GM12864 (cell line): Measurements from ENCODE around the gene DIAPH3.

Experiments
- DNase-seq: peaks from one replicate; pipeline ENCODE4 v3.0.0-alpha.2; 2011; ENCODE audit warnings: low read depth
- H3K4me3 ChIP-seq: 2 replicates; pipeline ENCODE4 v1.5.1; 2011; ENCODE audit warnings: mild to moderate bottlenecking, low read depth, low read length, control low read depth
- CTCF ChIP-seq: IDR thresholded peaks from 2 replicates; pipeline ENCODE4 v1.5.1; 2011; ENCODE audit warnings: low read depth, mild to moderate bottlenecking, moderate library complexity, low read length, control low read depth, inconsistent platforms; ENCODE audit errors: missing control alignments

The DIAPH3 gene

GRCh38 chr13:59746291-59746962 is 417.3 kb downstream of the DIAPH3 start:
- no peak for DNase-seq
- no peak overlapping the region for H3K4me3 ChIP-seq
- TF ChIP-seq CTCF, result no peak

- DNase-seq, result no peak
- no peak overlapping the region for H3K4me3 ChIP-seq
- TF ChIP-seq CTCF, result no peak
Observed at GRCh38 chr13:59745392-59745788, 418.3 kb downstream of the DIAPH3 start.

- no peak for TF ChIP-seq CTCF
- no peak for DNase-seq
- no peak overlapping the region for H3K4me3 ChIP-seq
Observed at GRCh38 chr13:59744747-59745391, 418.9 kb downstream of the DIAPH3 start.

GRCh38 chr13:59743195-59743594 is 420.5 kb downstream of the DIAPH3 start:
- no peak overlapping the region for H3K4me3 ChIP-seq
- TF ChIP-seq CTCF, result no peak
- no peak for DNase-seq

GRCh38 chr13:59742467-59742866 is 421.3 kb downstream of the DIAPH3 start:
- no peak for DNase-seq
- TF ChIP-seq CTCF, result no peak
- H3K4me3 ChIP-seq, result no peak overlapping the region

- no peak overlapping the region for H3K4me3 ChIP-seq
- no peak for TF ChIP-seq CTCF
- no peak for DNase-seq
Observed at GRCh38 chr13:59738921-59739320, 424.8 kb downstream of the DIAPH3 start.

- no peak overlapping the region for H3K4me3 ChIP-seq
- peak; percentile 85 for DNase-seq
- no peak for TF ChIP-seq CTCF
Observed at GRCh38 chr13:59734393-59734792, 429.3 kb downstream of the DIAPH3 start.
